Mesothelial cell of epicardium (in vitro differentiated cells): Measurements from ENCODE around the gene ZNF512B. TPM values are rescaled to one million over a fixed set of nuclear protein-coding genes. Genes with fewer than 3 reads are reported as not detected.
"Not testable (repeated sequence)": the region's sequence is repeated elsewhere in the genome, so short reads cannot be mapped to it uniquely, and the experiment has no call there.

Experiments used
- DNase-seq, 2 experiments: peaks; one replicate each; pipeline ENCODE4 v3.0.0; 2021; ENCODE audit warnings: low spot score in 2 of 2; ENCODE audit not compliant: unreplicated experiment in 2 of 2
- H3K27ac Mint-ChIP-seq: 2 replicates; pipeline ENCODE4 v1.8.0; 2021; ENCODE audit warnings: mixed read lengths
- H3K27me3 Mint-ChIP-seq: 2 replicates; pipeline ENCODE4 v1.8.0; 2021; ENCODE audit warnings: low read depth, mixed read lengths
- H3K36me3 Mint-ChIP-seq: 2 replicates; pipeline ENCODE4 v1.8.0; 2021; ENCODE audit warnings: mixed read lengths
- H3K4me1 Mint-ChIP-seq: 2 replicates; pipeline ENCODE4 v1.8.0; 2021; ENCODE audit warnings: mixed read lengths
- H3K4me3 Mint-ChIP-seq: 2 replicates; pipeline ENCODE4 v1.8.0; 2021; ENCODE audit warnings: mild to moderate bottlenecking, moderate library complexity, mixed read lengths
- H3K9me3 Mint-ChIP-seq: 2 replicates; pipeline ENCODE4 v1.8.0; 2021; ENCODE audit warnings: mixed read lengths
- CTCF ChIP-seq: fragments of 200-600 bp; sonication (generic); IDR thresholded peaks from one replicate; pipeline ENCODE4 v1.5.0; 2021; ENCODE audit warnings: antibody characterized with exemption; ENCODE audit not compliant: unreplicated experiment
- total RNA-seq: library from RNA; stranded (reverse); gene quantifications from 3 replicates; pipeline ENCODE4 v1.2.1, GENCODE V29; 2021

The ZNF512B gene
- total RNA-seq, 1 donor from 2014 or later = 62.0 TPM

- TF ChIP-seq CTCF = no peak
- H3K4me1 Mint-ChIP-seq = peaks cover 5% of the 10 kb centered on the region
- H3K27me3 Mint-ChIP-seq = no peaks in the 10 kb centered on the region
- H3K9me3 Mint-ChIP-seq = no peaks in the 10 kb centered on the region
- no peak overlapping the region for H3K27ac Mint-ChIP-seq
- no peak for DNase-seq
- peaks cover 17% of the 10 kb centered on the region for H3K36me3 Mint-ChIP-seq
- H3K4me3 Mint-ChIP-seq = no peak overlapping the region
Measured at GRCh38 chr20:63961664-63962425, 7.9 kb downstream of the ZNF512B start.

- DNase-seq, H3K9me3 Mint-ChIP-seq, H3K4me3 Mint-ChIP-seq, H3K27ac Mint-ChIP-seq, H3K4me1 Mint-ChIP-seq, H3K27me3 Mint-ChIP-seq: not testable (repeated sequence)
- peaks cover 15% of the 10 kb centered on the region for H3K36me3 Mint-ChIP-seq
Measured at GRCh38 chr20:63960654-63961621, 8.8 kb downstream of the ZNF512B start.

- peaks cover 15% of the 10 kb centered on the region for H3K36me3 Mint-ChIP-seq
- H3K4me3 Mint-ChIP-seq = no peak overlapping the region
- no peak for TF ChIP-seq CTCF
- H3K4me1 Mint-ChIP-seq = peaks cover 9% of the 10 kb centered on the region
- no peaks in the 10 kb centered on the region for H3K9me3 Mint-ChIP-seq
- no peaks in the 10 kb centered on the region for H3K27me3 Mint-ChIP-seq
- DNase-seq = no peak
- no peak overlapping the region for H3K27ac Mint-ChIP-seq
Measured at GRCh38 chr20:63959699-63960075, 10.0 kb downstream of the ZNF512B start.

- H3K4me3 Mint-ChIP-seq = no peak overlapping the region
- H3K36me3 Mint-ChIP-seq = peaks cover 15% of the 10 kb centered on the region
- H3K9me3 Mint-ChIP-seq = no peaks in the 10 kb centered on the region
- peaks cover 14% of the 10 kb centered on the region for H3K4me1 Mint-ChIP-seq
- no peak for TF ChIP-seq CTCF
- no peak overlapping the region for H3K27ac Mint-ChIP-seq
- DNase-seq = no peak
- H3K27me3 Mint-ChIP-seq = no peaks in the 10 kb centered on the region
Measured at GRCh38 chr20:63958964-63959698, 10.6 kb downstream of the ZNF512B start.

GRCh38 chr20:63958471-63958870, 11.3 kb downstream of the ZNF512B start:
- TF ChIP-seq CTCF = no peak
- H3K36me3 Mint-ChIP-seq = peaks cover 12% of the 10 kb centered on the region
- no peak overlapping the region for H3K27ac Mint-ChIP-seq
- no peaks in the 10 kb centered on the region for H3K27me3 Mint-ChIP-seq
- DNase-seq = no peak
- no peaks in the 10 kb centered on the region for H3K9me3 Mint-ChIP-seq
- peaks cover 21% of the 10 kb centered on the region for H3K4me1 Mint-ChIP-seq
- no peak overlapping the region for H3K4me3 Mint-ChIP-seq
